ENCODE results near the gene SEH1L. TPM values are rescaled to one million over a fixed set of nuclear protein-coding genes. Genes with fewer than 3 reads are reported as not detected.
"Not testable (repeated sequence)": the region's sequence is repeated elsewhere in the genome, so short reads cannot be mapped to it uniquely, and the experiment has no call there.

SEH1L gene, protein sequence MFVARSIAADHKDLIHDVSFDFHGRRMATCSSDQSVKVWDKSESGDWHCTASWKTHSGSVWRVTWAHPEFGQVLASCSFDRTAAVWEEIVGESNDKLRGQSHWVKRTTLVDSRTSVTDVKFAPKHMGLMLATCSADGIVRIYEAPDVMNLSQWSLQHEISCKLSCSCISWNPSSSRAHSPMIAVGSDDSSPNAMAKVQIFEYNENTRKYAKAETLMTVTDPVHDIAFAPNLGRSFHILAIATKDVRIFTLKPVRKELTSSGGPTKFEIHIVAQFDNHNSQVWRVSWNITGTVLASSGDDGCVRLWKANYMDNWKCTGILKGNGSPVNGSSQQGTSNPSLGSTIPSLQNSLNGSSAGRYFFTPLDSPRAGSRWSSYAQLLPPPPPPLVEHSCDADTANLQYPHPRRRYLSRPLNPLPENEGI
- total RNA-seq: 17.3 TPM
- long read RNA-seq, transcript SEH1L-202 (9 exons, 1,846 nt): major isoform, 42 of 47 reads
- long read RNA-seq, partial matches to known transcripts: 0 of 47 reads
- long read RNA-seq, other reads (novel, unspliced or antisense): 2 of 47 reads

DNA sequence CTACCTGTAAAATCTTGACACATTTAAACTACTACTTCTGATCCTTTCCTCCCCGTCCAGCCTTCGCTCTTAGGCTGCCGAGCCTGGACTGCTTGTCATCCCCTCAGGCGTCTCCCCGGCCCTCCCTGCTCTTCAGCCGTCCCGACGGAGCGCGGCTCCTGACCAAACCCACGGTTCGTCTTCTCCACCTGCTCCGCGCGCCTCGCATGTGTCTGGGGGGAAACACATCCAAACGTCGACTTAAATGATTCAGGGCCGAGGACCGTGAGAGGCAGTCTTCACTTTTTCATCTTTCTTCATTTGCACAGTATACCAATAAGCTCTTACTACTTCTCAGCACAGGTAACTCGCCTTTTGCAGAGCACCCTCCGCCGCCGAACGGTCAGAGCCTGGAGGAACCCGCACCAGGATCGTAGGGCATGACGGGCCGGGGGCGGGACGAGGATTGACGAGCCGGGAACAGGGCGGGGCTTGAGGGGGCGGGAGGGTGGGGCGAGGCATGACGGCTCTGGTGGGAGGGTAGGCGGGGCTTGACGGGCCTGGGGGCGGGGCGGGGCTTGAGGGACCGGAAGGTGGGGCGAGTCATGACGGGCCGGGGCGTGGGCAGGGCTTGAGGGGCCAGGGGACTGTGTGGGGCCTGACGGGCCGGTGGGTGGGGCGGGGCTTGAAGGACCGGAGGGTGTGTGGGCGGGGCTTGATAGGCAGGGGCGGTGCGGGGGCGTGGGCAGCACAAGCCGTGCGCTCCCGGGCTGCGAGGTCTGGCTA, at the start of gene SEH1L:
TSS of gene SEH1L (plus strand) at position 727 of the 765 bp plus-strand sequence. CDS start 111 bp downstream, outside the sequence.
- intact Hi-C loops (cut with micrococcal nuclease): loop anchor here (10.0 kb wide), 1 partner anchor 63 kb away; the partner anchor contains the start of gene PTPN2
- DNase-seq: peak; percentile 100
- peak; percentile 97 for ATAC-seq

DNA sequence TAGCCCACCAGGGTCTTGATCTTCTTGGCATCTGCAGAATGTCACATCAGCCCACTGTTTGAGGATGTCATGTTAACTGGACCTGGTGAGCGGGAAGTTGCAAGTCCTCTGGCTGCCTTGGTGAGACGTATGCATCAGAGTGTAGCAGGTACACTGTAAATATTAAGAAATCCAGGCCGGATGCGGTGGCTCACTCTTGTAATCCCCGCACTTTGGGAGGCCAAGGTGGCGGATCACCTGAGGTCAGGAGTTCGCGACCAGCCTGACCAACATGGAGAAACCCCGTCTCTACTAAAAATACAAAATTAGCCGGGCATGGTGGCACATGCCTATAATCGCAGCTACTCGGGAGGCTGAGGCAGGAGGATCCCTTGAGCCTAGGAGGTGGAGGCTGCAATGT, 46.6 kb upstream of the SEH1L start:
- DNase-seq; intact Hi-C loops (cut with micrococcal nuclease); ATAC-seq: not testable (repeated sequence)

DNA sequence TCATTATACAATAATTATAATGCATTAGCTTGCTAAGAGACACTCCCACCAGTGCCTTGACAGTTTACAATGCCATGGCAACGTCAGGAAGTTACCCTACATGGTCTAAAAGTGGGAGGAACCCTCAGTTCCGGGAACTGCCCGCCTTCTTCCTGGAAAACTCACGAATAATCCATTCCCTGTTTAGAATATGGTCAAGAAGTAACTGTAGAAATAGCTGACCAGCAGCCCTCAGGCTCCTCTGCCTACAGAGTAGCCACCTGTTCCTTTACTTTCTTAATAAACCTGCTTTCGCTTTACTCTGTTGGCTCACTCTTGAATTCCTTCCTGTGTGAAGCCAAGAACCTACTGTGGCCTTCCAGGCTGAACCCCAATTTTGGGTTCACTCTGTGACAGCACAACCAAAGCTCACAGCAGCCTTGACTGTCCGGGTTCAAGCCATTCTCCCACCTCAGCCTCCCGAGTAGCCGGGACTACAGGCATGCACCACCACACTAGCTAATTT, 43.7 kb upstream of the SEH1L start:
- intact Hi-C loops (cut with micrococcal nuclease): no loop called here
- DNase-seq (no peak), ATAC-seq (peak; percentile 33)

DNA sequence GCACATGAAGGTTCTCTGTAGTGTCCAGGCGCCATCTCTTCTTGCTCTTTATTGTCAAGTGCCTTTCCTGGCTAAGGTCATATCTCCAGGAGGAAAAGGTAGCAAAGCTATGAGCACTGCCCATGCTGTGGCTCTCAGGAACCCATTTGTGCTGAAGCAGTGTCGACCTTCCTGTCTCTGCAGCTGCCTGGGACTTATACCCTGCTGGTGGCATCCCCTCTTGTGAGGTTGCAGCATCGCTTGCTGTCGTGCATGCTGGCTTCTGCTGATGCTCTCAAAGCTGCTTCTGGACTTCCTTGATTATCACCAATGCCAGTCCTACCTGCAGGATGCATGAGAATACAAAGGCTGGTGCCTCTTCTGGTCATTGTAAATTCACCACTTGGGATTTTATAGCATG, 41.7 kb upstream of the SEH1L start:
- intact Hi-C loops (cut with micrococcal nuclease): no loop called here
- DNase-seq (no peak), ATAC-seq (no peak)

DNA sequence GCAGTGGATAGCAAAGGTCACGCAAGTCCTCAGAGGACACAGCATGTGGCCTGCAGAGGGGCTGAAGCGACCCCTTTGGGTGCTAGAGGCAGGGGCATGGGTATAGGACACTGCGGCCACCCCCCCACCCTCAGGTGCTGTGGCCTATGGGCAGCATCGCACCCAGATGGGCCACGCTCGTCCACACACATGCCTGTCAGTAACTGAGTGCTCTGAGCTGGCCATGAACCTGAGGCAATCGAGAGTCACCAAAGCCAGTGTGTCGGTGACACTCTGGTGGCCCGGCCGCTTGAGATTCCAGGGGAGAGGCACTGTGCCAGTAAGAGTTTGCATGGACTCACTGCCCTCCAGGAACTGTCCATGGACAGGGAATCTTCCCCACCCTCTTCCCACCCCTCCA, 41.0 kb upstream of the SEH1L start:
- intact Hi-C loops (cut with micrococcal nuclease): no loop called here
- DNase-seq (no peak), ATAC-seq (no peak)

DNA sequence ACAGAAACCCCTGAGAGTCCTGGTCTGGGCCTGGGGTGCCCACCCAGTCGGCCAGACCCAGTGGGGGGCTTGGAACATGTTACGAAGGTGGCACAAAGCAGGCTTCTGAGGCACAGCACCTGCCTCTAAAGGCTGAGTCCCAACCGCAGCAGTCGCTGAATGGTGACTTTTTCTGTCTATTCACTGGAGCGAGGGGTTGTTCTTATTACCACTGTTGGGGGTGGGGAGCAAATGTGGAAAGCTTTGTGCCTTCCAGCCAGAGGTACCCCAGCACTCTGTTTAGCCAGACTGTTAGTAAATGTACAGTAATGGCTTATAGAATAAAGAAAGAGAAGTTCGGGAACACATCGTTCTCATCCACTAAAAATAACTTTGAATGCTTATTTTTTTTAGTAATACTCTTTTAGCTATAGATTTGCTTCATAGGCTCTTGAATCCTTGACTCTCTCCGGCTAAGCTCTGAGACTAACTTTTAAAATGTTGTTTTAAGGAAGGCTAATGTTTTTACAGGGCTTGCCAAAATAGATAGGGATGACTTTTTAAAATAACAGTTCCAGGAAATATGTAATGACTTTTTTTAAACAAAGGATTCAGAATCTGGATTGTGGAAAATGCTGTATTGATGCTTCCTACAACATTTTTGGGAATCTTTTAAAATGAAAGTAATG, 40.4 kb upstream of the SEH1L start:
- ATAC-seq (no peak), DNase-seq (no peak)
- intact Hi-C loops (cut with micrococcal nuclease): no loop called here

DNA sequence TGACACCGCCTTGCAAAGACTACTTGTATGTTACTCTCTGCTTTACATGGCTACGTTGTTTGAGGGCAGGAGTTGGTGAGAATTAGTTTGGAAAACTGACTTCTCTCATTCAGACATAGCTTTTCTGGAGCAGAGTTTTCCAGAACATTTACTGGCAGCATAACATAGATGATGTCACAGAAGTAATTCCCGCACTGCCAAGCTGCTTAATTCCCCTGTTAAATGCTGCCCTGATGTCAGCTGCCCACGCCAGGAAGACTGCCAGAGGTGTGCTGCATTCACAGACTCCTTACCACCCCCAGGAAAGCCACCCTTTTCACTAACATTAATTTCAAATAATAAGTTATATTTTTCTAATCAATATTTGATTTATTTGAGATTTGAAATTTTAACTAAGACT, 39.1 kb upstream of the SEH1L start:
- no peak for ATAC-seq
- intact Hi-C loops (cut with micrococcal nuclease): no loop called here

DNA sequence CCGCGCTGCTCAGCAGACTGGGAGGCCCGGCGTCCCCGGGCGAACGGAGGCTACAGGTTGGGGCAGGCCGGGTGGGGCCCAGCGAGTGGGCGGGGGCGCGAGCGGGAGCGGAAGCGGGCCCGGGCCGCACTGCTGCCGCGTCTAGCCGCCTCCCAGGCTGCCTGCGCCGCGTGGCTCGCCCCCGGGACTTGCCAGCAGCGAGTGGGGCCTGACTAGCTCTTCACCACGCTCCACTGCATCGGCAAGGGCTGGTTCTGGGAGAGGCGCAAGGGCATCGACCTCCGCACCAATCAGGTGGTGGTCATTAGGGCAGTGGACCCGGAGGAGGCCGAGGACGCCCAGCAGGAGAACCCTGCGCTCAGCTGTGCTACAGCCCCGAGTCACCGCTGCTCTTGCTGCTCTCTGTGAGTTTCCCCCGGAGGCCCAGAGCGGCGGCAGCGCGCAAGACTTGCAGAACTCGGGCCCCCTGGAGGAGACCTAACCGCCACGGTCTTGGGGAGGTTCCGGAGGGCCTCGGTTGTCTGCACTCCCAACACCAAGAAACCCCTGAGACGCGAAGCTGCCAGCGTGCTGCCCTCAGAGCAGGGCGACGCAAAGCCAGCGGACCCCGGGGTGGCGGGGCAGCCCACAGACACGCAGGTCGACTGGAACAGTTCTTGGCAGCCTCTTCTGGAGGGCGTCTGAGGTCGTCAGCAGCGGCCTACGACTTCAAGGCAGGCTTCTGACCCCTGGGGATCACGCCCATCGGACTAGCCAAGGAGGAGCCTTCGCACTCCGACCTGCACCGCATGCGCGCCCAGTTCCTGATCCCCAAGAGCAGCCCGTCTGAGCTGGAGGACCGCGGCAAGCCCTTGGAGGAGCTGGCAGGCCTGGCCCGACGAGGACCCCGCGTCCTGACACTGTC, 36.5 kb upstream of the SEH1L start:
- intact Hi-C loops (cut with micrococcal nuclease): no loop called here
- ATAC-seq (peak; percentile 78), DNase-seq (peak; percentile 53)

More for the DNA sequence above, 39.1 kb upstream of the SEH1L start:
- DNase-seq: no peak

DNA sequence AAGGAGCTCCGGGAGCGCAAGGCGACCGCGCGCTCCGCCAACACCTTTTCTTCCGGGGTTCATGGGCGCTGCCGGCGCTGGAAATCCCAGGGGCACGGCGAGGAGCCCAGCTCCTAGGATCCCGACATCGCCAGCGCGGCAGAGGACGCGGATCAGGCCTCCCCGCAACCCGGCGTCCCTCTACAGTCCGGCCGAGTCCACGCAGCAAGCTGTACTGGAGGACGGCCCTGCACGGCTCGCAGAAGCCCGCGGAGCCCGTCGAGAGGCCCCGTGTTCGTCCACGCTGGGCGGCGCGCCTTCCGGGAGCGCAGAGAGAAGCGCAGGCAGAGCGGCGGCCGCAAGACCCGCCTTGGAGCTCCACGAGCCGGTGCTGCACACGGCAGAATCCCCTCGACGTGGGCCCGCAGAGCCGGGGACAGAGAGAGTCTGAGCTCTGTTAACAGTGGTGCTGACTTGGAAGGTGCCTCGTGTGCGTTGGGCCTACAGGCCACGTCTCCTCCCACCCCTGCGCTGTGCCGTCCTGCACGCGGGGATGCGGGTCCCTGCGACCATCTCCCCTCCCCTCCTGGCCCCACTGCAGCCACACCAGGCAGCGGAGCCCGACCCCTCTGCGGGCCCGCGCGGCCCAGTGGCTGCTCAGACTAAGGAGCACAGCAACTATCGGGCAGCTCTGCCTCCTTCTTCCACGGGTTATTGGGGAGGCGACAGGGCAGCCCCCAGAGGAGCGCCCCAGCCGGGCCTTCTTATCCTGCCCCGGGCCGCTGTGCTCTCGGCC, 35.7 kb upstream of the SEH1L start:
- intact Hi-C loops (cut with micrococcal nuclease): no loop called here
- ATAC-seq (peak; percentile 15), DNase-seq (peak; percentile 33)

DNA sequence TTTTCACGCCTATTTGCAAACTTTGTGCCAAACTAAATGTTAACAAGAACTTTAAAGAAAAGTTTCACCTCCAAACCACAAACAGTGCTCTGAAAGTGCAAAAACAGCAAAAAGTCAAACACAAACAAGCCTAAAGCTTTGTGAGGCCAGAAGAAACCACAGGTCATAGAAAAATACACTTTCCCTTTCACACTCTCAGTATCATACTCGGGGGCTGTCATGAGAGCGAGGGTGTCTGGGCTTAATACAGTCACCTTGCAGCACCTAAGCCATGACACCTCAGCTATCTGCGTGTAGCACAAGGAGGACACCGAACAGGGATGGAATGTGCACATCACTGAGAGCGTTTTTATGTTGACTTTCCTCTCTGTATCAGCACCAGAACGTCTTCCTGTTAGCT, 26.6 kb upstream of the SEH1L start:
- ATAC-seq (no peak), DNase-seq (no peak)
- intact Hi-C loops (cut with micrococcal nuclease): no loop called here

DNA sequence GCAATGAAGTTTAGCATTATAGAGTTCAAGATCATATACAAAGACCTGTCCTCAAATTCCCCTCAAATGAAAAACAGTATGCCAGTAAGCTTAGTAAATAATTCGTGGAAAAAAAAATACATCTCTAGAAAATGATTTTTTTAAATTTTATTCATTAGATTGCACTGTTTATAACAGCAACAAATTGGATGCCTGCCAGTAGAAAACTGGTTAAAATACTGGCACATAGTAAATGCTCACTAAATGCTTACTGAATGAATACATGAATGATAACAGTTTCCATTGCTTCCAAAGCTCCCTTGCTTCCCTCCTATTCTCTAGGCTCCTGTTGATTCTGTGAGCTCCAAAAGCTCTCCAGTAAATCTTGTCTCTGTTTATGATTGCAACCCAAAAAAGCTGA, 25.5 kb upstream of the SEH1L start:
- intact Hi-C loops (cut with micrococcal nuclease): no loop called here
- DNase-seq: no peak
- ATAC-seq: no peak

DNA sequence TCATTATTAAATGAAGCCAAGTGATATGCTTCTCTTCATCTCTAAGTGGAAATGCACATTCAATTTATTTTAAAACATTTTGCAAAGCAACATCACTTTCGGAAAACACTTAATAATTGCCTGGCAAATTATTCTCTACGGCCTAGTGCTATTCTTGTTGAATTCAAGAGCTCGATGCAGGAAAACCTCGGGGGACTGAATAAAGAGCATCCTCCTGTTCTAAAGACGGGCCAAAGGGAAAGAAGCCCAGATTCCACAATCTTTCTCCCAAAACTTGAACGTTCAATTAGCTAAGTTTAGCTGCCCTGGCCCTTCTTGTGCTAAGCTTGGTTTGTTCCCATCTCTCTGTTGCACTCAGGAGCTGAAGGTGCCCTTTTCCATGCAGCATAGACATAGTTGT, 23.2 kb upstream of the SEH1L start:
- no peak for ATAC-seq
- intact Hi-C loops (cut with micrococcal nuclease): no loop called here
- DNase-seq: no peak

DNA sequence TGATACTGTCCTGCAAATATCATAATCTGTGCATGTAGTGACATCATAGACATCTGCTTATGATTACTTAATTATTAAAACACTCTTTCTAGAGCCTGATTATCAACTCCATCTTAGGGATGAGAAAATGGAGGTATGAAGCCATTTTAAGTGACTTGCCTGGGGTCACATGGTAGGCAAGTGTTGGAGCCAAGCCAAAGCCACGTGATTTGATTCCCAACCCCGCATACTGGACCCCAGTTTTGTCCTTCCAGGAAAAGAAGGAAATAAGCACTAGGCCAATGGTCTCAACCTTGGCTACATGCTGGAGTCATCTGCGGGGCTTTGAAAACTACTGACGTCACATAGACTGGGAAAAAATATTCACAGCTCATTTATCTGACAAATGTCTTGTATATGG, 19.6 kb upstream of the SEH1L start:
- intact Hi-C loops (cut with micrococcal nuclease): no loop called here
- DNase-seq: no peak
- ATAC-seq: no peak

DNA sequence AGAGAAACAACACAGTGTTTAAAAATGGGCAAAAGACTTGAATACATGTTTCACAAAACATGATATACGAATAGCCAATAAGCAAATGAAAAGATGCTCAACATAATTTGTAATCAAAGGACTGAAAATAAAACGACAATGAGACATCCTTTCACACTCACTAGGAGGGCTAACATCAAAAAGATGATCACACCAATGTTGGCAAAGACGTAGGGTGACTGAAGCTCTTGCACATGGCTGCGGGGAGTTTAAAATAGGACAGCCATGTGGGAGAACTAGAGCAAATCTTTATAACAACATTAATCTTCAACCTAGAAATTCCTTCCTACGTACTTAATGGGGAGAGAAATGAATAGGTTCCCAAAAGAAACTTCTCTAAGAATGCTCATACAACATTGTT, 19.2 kb upstream of the SEH1L start:
- intact Hi-C loops (cut with micrococcal nuclease): no loop called here
- DNase-seq (no peak), ATAC-seq (no peak)

DNA sequence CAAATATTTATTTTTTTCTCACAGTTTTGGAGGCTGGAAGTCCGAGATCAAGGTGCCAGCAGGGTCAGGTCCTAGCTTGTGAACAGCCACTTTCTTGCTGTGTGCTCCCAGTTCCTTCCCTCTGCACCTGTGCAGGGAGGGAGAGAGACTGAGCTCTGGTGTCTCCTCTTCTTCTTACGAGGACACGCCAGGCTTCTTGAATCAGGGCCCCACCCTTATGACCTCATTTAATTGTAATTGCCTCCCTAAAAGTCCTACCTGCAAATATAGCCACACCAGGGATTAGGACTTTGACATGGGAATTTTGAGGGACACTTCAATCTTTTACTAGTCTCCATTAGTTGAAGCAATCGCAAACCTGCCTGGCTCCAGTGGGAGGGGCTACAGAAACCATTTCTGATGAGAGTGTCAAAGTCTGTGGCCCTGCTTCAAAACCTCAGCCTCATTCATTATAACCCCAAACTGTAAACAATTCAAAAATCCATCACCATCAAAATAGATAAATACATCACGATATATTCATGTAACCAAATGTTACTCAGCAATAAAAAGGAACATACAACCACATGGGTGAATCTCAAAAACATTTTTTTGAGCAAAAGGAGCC, 18.2 kb upstream of the SEH1L start:
- no peak for DNase-seq
- intact Hi-C loops (cut with micrococcal nuclease): loop anchor here (5.0 kb wide), 2 partner anchors 187 to 202 kb away; no protein-coding TSS in a partner anchor
- no peak for ATAC-seq

DNA sequence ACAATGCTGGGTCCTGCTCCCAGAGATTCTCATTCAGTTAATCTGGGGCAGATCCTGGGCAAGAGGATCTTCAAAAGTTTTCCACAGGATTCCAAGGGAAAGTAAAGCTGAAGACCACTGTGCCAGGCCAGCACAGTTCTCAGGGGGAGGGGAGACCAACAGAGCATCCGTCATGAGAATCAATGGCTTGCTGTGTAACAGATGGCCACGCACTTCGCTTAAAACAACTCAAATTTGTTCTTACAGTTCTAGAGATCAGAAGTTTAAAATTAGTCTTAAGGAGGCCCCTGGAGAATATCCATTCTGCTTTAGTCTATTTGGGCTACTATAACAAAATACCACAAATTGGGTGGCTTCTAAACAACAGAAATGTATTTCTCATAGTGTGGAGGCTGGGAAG, 17.4 kb upstream of the SEH1L start:
- DNase-seq (no peak), ATAC-seq (no peak)
- intact Hi-C loops (cut with micrococcal nuclease): loop anchor here (5.0 kb wide), 2 partner anchors 188 to 203 kb away; no protein-coding TSS in a partner anchor

DNA sequence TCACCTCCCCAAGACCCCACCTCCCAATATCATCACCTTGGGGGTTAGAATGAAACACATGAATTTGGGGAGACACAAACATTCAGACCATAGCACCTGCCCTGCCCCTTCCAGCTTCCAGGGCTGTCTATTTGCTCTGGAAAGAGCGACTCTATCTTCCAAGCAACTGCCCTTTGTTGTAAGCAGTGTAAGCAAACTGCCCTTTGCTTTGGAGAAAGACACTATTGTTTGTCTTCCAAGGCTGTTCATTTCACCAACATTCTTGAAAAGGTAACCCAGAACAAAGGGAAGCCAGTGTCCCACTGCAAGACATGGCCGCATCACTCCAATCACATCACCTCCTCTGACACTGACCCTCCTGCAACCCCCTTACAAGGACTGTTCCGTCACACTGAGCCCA, 16.9 kb upstream of the SEH1L start:
- ATAC-seq (no peak), DNase-seq (no peak)
- intact Hi-C loops (cut with micrococcal nuclease): loop anchor here (5.0 kb wide), 2 partner anchors 189 to 204 kb away; no protein-coding TSS in a partner anchor

Data from left ventricle myocardium superior (tissue), 1 donor.